PFSK-1 (cell line): ENCODE measurements around the gene TTLL11.

ENCODE experiments used
- FOXP2 ChIP-seq: optimal IDR thresholded peaks from 2 replicates; pipeline ENCODE3; 2011; ENCODE audit warnings: borderline replicate concordance, control low read depth, inconsistent platforms; ENCODE audit not compliant: insufficient read depth; ENCODE audit errors: extremely low read length, extremely low read depth
- POLR2AphosphoS5 ChIP-seq: IDR thresholded peaks from 2 replicates; pipeline ENCODE4 v1.6.1; 2012; ENCODE audit warnings: low read depth, mild to moderate bottlenecking, control low read depth, low read length, moderate library complexity
- SIN3A ChIP-seq: IDR thresholded peaks from 2 replicates; pipeline ENCODE4 v1.6.1; 2012; ENCODE audit warnings: mild to moderate bottlenecking, low read length, moderate library complexity, borderline replicate concordance; ENCODE audit not compliant: insufficient read depth
- TAF1 ChIP-seq: IDR thresholded peaks from 2 replicates; pipeline ENCODE4 v1.6.1; 2012; ENCODE audit warnings: low read length, control low read depth, borderline replicate concordance; ENCODE audit not compliant: insufficient read depth
- TF ChIP-seq, protein P1 (sequence below), 2 experiments: IDR thresholded peaks; 2 replicates each; pipeline versions ENCODE4 v1.6.1 to v1.8.0; 2011 to 2012; ENCODE audit warnings: low read depth in 2 of 2, low read length in 2 of 2, control low read depth in 1 of 2, inconsistent platforms in 1 of 2, mild to moderate bottlenecking in 1 of 2, moderate library complexity in 1 of 2; ENCODE audit not compliant: insufficient read depth in 1 of 2

Gene TTLL11

DNA sequence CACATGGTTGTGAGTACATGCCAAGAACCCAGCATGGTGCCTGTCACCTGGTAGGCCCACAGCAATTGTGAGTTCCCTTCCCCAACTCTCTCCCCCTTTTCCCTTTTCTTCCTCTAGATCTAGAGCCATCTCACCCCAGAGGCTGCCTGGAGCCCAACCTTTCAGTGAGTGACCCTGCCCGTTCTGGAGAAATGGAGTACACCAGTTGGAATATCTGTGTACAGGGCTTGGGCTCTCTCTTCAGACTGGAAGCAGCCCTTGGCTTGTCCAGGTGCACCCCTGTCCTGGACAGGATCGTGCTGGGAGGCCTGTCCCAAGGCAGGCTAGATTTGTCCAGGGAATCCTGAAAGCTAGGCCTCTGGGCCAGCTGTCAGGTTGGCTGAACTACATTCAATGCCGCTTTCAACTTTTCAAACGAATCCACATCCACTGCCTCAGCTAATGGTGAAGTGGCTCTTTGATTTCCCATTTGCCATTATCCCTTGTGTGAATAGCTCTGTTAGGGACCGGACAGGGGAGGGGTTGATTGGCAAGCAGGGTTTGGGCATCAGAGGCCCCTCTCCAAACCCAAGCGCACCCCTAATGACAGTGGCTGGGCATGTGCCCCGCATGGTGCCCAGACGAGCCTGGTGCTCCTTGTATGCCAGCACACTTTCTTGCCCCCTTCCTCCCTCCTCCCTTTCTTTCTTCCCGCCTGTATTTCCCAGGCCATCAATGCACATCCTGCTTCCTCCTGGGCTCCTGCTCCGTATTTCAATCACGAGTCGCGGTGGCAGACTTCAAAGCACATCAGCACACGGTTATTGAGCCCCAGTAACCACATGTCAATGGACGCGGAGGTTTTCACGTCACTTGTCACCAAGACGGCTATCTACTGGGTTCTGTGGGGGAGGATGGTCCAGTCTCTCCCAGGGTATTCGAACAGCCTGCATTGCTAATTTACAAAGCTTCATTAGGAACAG, 230.5 kb downstream of the TTLL11 start:
- TF ChIP-seq SIN3A (no peak), POLR2AphosphoS5 (no peak), FOXP2 (no peak), TAF1 (no peak)
- TF ChIP-seq, protein P1, sequence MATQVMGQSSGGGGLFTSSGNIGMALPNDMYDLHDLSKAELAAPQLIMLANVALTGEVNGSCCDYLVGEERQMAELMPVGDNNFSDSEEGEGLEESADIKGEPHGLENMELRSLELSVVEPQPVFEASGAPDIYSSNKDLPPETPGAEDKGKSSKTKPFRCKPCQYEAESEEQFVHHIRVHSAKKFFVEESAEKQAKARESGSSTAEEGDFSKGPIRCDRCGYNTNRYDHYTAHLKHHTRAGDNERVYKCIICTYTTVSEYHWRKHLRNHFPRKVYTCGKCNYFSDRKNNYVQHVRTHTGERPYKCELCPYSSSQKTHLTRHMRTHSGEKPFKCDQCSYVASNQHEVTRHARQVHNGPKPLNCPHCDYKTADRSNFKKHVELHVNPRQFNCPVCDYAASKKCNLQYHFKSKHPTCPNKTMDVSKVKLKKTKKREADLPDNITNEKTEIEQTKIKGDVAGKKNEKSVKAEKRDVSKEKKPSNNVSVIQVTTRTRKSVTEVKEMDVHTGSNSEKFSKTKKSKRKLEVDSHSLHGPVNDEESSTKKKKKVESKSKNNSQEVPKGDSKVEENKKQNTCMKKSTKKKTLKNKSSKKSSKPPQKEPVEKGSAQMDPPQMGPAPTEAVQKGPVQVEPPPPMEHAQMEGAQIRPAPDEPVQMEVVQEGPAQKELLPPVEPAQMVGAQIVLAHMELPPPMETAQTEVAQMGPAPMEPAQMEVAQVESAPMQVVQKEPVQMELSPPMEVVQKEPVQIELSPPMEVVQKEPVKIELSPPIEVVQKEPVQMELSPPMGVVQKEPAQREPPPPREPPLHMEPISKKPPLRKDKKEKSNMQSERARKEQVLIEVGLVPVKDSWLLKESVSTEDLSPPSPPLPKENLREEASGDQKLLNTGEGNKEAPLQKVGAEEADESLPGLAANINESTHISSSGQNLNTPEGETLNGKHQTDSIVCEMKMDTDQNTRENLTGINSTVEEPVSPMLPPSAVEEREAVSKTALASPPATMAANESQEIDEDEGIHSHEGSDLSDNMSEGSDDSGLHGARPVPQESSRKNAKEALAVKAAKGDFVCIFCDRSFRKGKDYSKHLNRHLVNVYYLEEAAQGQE (IDR thresholded peaks at IDR 0.05; ENCODE audit: insufficient read depth in 1 of 2, low read depth in 2 of 2, low read length in 2 of 2): no peak

- no peak for TF ChIP-seq POLR2AphosphoS5
- no peak for TF ChIP-seq TAF1
- TF ChIP-seq SIN3A: no peak
- TF ChIP-seq, protein P1 (IDR thresholded peaks at IDR 0.05; ENCODE audit: insufficient read depth in 1 of 2, low read depth in 2 of 2, low read length in 2 of 2): no peak
- no peak for TF ChIP-seq FOXP2
Observed at GRCh38 chr9:121861501-121862180, 231.5 kb downstream of the TTLL11 start.

- no peak for TF ChIP-seq POLR2AphosphoS5
- no peak for TF ChIP-seq FOXP2
- TF ChIP-seq, protein P1 (IDR thresholded peaks at IDR 0.05; ENCODE audit: insufficient read depth in 1 of 2, low read depth in 2 of 2, low read length in 2 of 2): no peak
- no peak for TF ChIP-seq TAF1
- no peak for TF ChIP-seq SIN3A
Observed at GRCh38 chr9:121860744-121861143, 232.4 kb downstream of the TTLL11 start.

DNA sequence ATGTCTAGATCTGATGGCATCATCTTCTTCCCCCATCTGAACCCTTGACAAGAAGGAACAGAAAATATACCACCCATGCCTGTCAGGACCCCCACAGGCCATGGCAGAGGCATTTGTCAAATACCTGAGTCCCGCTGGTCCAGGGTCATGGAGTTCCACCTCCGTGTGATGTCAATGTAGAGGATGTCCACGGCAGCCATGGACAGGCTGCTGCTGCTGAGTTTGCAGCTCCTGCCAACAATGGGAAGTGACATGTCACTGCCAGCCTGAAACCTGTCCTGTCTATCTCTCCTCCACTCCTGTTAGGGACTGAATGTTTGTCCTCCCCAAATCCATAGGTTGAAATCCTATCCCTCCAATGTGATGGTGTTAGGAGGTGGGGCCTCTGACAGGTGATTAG, 232.9 kb downstream of the TTLL11 start:
- TF ChIP-seq SIN3A: no peak
- no peak for TF ChIP-seq FOXP2
- TF ChIP-seq, protein P1 (IDR thresholded peaks at IDR 0.05; ENCODE audit: insufficient read depth in 1 of 2, low read depth in 2 of 2, low read length in 2 of 2): no peak
- TF ChIP-seq TAF1: no peak
- TF ChIP-seq POLR2AphosphoS5: no peak
